AG04449 (cell line): ENCODE data around the gene MRPS14.

Experiments used
- CTCF ChIA-PET: fragments of 350-600 bp; formaldehyde crosslinking; extraction: SDS; loops from one replicate; lab custom pipeline; 2021; ENCODE audit warnings: antibody characterized with exemption; lab: Yijun Ruan, JAX
- POLR2A ChIA-PET: fragments of 400-600, 350-600 bp; formaldehyde crosslinking; extraction: SDS; loops from one replicate; lab custom pipeline; 2020; ENCODE audit warnings: antibody characterized with exemption, inconsistent platforms; lab: Yijun Ruan, JAX
- DNase-seq: peaks from one replicate; pipeline ENCODE4 v3.0.0-alpha.2; 2010; ENCODE audit warnings: low read depth, low spot score
- H3K4me3 ChIP-seq: 2 replicates; pipeline ENCODE4 v1.5.1; 2011; ENCODE audit warnings: low read depth, mild to moderate bottlenecking, control low read depth, low read length
- CTCF ChIP-seq: IDR thresholded peaks from one replicate; pipeline ENCODE4 v1.5.1; 2011; ENCODE audit warnings: mild to moderate bottlenecking, moderate library complexity, low read length, control low read depth, inconsistent platforms; ENCODE audit not compliant: insufficient read depth; ENCODE audit errors: missing control alignments

MRPS14 gene

GRCh38 chr1:175023043-175023921 lies at the start of gene MRPS14:
MRPS14 (minus strand) TSS chr1:175023425; CDS start chr1:175023408, 17 bp downstream.
- CTCF ChIA-PET, result interaction anchor here (1.0 to 2.1 kb wide), 5 partner anchors 24 to 296 kb away, joined by 3 to 7 read pairs (median 5); no protein-coding TSS in a partner anchor
- H3K4me3 ChIP-seq, result peak within 1 kb of the TSS; percentile 94
- POLR2A ChIA-PET, result interaction anchor here (0.6 to 1.4 kb wide), 4 partner anchors 18 to 1502 kb away, joined by 3 to 35 read pairs (median 3); partner anchors contain the start of gene CACYBP
- TF ChIP-seq CTCF, result no peak
- peak; percentile 87 for DNase-seq

- DNase-seq, result peak; percentile 47
- TF ChIP-seq CTCF, result no peak
- CTCF ChIA-PET, result no interaction called here
- H3K4me3 ChIP-seq, result peak overlapping the region; percentile 6; the same call in 1 of the 2 replicates
- POLR2A ChIA-PET, result interaction anchor here (0.6 kb wide), 1 partner anchor 205 kb away, joined by 3 read pairs; no protein-coding TSS in a partner anchor
These were observed 49.1 kb upstream of the MRPS14 start for GRCh38 chr1:175072099-175072951.

GRCh38 chr1:175071276-175071943 lies 48.2 kb upstream of the MRPS14 start:
- ChIA-PET CTCF (no interaction called here), POLR2A (no interaction called here)
- no peak overlapping the region for H3K4me3 ChIP-seq
- TF ChIP-seq CTCF, result no peak
- no peak for DNase-seq

GRCh38 chr1:175070818-175071217 lies 47.6 kb upstream of the MRPS14 start:
- ChIA-PET CTCF (no interaction called here), POLR2A (no interaction called here)
- no peak for TF ChIP-seq CTCF
- H3K4me3 ChIP-seq, result no peak overlapping the region
- no peak for DNase-seq

- POLR2A ChIA-PET, result no interaction called here
- CTCF ChIA-PET, result interaction anchor here (1.0 kb wide), 1 partner anchor 84 kb away, joined by 3 read pairs; no protein-coding TSS in a partner anchor
These were observed 44.3 kb upstream of the MRPS14 start, which contains the start of gene TNN for GRCh38 chr1:175067362-175068106. TNN (plus strand) TSS chr1:175067833; CDS start chr1:175077419, 9,586 bp downstream.

More at GRCh38 chr1:175067362-175068106, 44.3 kb upstream of the MRPS14 start, which contains the start of gene TNN:
- no peak within 1 kb of the TSS for H3K4me3 ChIP-seq
- DNase-seq, result no peak
- no peak for TF ChIP-seq CTCF
